Measurements from ENCODE around the gene CRIM1. TPM values are rescaled to one million over a fixed set of nuclear protein-coding genes. Genes with fewer than 3 reads are reported as not detected.
A peak's percentile ranks its signal among the peaks of the same experiment; 100 is the strongest.

The CRIM1 gene
- total and polyA plus RNA-seq, 4 donors: 2.2 to 22.1 (median 9.6) TPM

DNA sequence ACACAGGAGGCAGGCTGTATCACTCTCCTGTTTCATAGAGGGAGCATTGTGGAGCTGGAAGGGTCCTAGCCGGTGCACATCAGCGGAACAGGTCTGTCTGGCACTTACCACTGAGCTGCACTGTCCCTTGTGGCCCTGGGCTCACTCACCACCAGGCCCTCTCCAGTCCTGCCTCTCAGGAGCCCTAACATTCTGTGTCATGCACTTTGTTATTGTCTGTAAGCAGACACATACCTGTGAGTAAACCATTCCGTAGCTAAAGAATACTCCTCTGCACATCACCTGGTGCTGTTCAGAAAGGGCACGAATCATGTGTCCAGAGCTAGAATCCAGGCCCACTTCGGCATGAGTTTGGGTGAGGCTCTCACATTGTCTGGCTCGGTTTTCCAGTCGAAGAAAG lies 93.6 kb downstream of the CRIM1 start:
- H3K27ac ChIP-seq (ENCODE audit: low read depth in 1 of 2, low read length in 2 of 2): no peak overlapping the region
- H3K27me3 ChIP-seq (ENCODE audit: control insufficient read depth in 4 of 4, insufficient read depth in 4 of 4, low read length in 3 of 4): no peaks in the 10 kb centered on the region

DNA sequence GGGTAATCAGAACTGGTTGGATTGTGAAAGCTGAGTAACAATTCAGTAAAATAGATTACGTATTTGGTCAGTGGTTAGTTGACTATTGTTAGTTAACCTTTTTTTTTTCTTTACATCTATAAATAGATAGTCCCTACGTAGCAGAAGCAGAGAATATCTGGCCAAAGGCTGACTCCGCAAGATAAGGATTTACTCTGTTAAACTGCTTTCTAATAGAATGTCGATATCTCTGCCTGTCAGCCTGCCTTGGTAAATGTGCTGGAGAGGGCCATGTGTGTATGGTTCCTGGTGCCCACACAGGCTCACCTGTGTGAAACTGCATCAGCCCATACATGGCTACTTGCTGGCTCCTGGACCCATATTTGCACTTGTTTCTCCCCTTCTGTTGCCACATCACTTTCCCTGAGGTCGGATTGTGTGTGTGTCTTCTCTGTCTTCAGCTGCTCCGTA lies 94.4 kb downstream of the CRIM1 start:
- Histone ChIP-seq H3K27ac (ENCODE audit: low read depth in 1 of 2, low read length in 2 of 2) (peak overlapping the region; percentile 19 to 55), H3K4me1 (ENCODE audit: control insufficient read depth in 4 of 4, insufficient read depth in 4 of 4, low read length in 3 of 4) (no peaks in the 10 kb centered on the region), H3K27me3 (ENCODE audit: control insufficient read depth in 4 of 4, insufficient read depth in 4 of 4, low read length in 3 of 4) (no peaks in the 10 kb centered on the region), H3K9ac (ENCODE audit: low read depth in 1 of 2, low read length in 2 of 2) (no peak overlapping the region), H3K36me3 (ENCODE audit: control insufficient read depth in 4 of 4, insufficient read depth in 3 of 4, low read depth in 1 of 4, low read length in 3 of 4) (no peaks in the 10 kb centered on the region), H3K9me3 (ENCODE audit: control insufficient read depth in 4 of 4, low read length in 3 of 4) (no peaks in the 10 kb centered on the region), H3K4me3 (ENCODE audit: low read depth in 1 of 3, low read length in 3 of 3) (no peak overlapping the region)
- DNase-seq (ENCODE audit: low spot score): no peak
- no peak for TF ChIP-seq SP1 (IDR thresholded peaks at IDR 0.05)
- WGBS: 48% methylated on average over 6 of the region's 6 CpGs

More for the DNA sequence above, 93.6 kb downstream of the CRIM1 start:
- TF ChIP-seq FOXA2 (IDR thresholded peaks at IDR 0.05): no peak
- TF ChIP-seq YY1 (IDR thresholded peaks at IDR 0.05): no peak
- no peak for TF ChIP-seq NR2F2 (IDR thresholded peaks at IDR 0.05)
- TF ChIP-seq TAF1 (conservative IDR thresholded peaks at IDR 0.05): no peak
- TF ChIP-seq, protein P1, sequence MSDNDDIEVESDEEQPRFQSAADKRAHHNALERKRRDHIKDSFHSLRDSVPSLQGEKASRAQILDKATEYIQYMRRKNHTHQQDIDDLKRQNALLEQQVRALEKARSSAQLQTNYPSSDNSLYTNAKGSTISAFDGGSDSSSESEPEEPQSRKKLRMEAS (IDR thresholded peaks at IDR 0.05): no peak
- TF ChIP-seq HNF4A (conservative IDR thresholded peaks at IDR 0.05): no peak
- TF ChIP-seq, protein P2, sequence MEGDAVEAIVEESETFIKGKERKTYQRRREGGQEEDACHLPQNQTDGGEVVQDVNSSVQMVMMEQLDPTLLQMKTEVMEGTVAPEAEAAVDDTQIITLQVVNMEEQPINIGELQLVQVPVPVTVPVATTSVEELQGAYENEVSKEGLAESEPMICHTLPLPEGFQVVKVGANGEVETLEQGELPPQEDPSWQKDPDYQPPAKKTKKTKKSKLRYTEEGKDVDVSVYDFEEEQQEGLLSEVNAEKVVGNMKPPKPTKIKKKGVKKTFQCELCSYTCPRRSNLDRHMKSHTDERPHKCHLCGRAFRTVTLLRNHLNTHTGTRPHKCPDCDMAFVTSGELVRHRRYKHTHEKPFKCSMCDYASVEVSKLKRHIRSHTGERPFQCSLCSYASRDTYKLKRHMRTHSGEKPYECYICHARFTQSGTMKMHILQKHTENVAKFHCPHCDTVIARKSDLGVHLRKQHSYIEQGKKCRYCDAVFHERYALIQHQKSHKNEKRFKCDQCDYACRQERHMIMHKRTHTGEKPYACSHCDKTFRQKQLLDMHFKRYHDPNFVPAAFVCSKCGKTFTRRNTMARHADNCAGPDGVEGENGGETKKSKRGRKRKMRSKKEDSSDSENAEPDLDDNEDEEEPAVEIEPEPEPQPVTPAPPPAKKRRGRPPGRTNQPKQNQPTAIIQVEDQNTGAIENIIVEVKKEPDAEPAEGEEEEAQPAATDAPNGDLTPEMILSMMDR (IDR thresholded peaks at IDR 0.05; ENCODE audit: low read depth, low read length, missing input control): no peak
- no peak for DNase-seq (ENCODE audit: low spot score)
- Histone ChIP-seq H3K4me1 (ENCODE audit: control insufficient read depth in 4 of 4, insufficient read depth in 4 of 4, low read length in 3 of 4) (no peaks in the 10 kb centered on the region), H3K9me3 (ENCODE audit: control insufficient read depth in 4 of 4, low read length in 3 of 4) (no peaks in the 10 kb centered on the region), H3K9ac (ENCODE audit: low read depth in 1 of 2, low read length in 2 of 2) (no peak overlapping the region), H3K36me3 (ENCODE audit: control insufficient read depth in 4 of 4, insufficient read depth in 3 of 4, low read depth in 1 of 4, low read length in 3 of 4) (no peaks in the 10 kb centered on the region), H3K4me3 (ENCODE audit: low read depth in 1 of 3, low read length in 3 of 3) (no peak overlapping the region)
- 88% methylated on average over 7 of the region's 7 CpGs for WGBS

DNA sequence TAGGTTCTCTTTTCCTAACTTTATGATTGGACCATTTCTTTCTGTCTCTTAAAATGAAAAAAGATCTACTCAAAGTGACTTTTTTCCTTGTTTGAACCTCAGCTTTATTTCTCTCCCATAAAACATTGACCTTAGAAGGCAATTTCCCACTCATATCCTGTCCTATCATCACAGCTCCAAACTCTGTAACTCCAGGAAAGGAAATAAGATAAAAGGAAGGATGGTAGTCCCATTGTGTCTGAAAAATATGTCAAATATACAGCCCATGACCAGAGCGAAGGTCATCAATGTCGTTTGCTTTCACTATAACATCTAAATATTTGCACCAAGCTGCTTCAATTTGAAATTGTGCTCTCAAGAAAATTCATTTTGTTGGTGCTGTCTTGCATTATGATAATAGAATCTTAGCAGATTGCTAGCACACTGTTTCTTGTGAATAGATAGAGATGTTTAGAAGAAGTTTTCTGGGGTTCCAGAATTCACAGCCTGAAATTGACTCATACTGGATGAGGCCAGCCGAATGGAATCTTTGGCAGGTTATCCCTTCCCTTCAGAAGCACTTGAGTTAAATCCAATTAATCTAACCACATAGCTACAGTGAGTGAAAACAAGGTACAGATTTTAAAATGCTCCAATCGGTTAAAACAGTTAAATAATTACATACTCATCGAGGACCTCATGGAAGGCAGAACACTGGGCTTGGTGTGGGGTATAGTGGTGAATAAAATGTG lies 95.1 kb downstream of the CRIM1 start:
- peak overlapping the region; percentile 10 to 55 for H3K27ac ChIP-seq (ENCODE audit: low read depth in 1 of 2, low read length in 2 of 2)
- no peaks in the 10 kb centered on the region for H3K27me3 ChIP-seq (ENCODE audit: control insufficient read depth in 4 of 4, insufficient read depth in 4 of 4, low read length in 3 of 4)
- DNase-seq (ENCODE audit: low spot score): no peak
- no peaks in the 10 kb centered on the region for H3K36me3 ChIP-seq (ENCODE audit: control insufficient read depth in 4 of 4, insufficient read depth in 3 of 4, low read depth in 1 of 4, low read length in 3 of 4)
- whole genome bisulfite sequencing: 71% methylated on average over 5 of the region's 5 CpGs
- no peaks in the 10 kb centered on the region for H3K4me1 ChIP-seq (ENCODE audit: control insufficient read depth in 4 of 4, insufficient read depth in 4 of 4, low read length in 3 of 4)
- H3K4me3 ChIP-seq (ENCODE audit: low read depth in 1 of 3, low read length in 3 of 3): no peak overlapping the region
- no peak overlapping the region for H3K9ac ChIP-seq (ENCODE audit: low read depth in 1 of 2, low read length in 2 of 2)
- TF ChIP-seq RAD21 (IDR thresholded peaks at IDR 0.05): no peak
- TF ChIP-seq JUND (IDR thresholded peaks at IDR 0.05): no peak
- TF ChIP-seq, protein P3, sequence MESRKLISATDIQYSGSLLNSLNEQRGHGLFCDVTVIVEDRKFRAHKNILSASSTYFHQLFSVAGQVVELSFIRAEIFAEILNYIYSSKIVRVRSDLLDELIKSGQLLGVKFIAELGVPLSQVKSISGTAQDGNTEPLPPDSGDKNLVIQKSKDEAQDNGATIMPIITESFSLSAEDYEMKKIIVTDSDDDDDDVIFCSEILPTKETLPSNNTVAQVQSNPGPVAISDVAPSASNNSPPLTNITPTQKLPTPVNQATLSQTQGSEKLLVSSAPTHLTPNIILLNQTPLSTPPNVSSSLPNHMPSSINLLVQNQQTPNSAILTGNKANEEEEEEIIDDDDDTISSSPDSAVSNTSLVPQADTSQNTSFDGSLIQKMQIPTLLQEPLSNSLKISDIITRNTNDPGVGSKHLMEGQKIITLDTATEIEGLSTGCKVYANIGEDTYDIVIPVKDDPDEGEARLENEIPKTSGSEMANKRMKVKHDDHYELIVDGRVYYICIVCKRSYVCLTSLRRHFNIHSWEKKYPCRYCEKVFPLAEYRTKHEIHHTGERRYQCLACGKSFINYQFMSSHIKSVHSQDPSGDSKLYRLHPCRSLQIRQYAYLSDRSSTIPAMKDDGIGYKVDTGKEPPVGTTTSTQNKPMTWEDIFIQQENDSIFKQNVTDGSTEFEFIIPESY (IDR thresholded peaks at IDR 0.05): no peak
- TF ChIP-seq EGR1 (IDR thresholded peaks at IDR 0.05; ENCODE audit: low read depth in 2 of 2): no peak
- no peak for TF ChIP-seq FOXA1 (IDR thresholded peaks at IDR 0.05)
- no peak for TF ChIP-seq FOXA2 (IDR thresholded peaks at IDR 0.05)
- TF ChIP-seq, protein P1 (IDR thresholded peaks at IDR 0.05): no peak
- H3K9me3 ChIP-seq (ENCODE audit: control insufficient read depth in 4 of 4, low read length in 3 of 4): no peaks in the 10 kb centered on the region
